Heart right ventricle (tissue), 16 donors: ENCODE data around the gene POM121L2. TPM values are rescaled to one million over a fixed set of nuclear protein-coding genes. Genes with fewer than 3 reads are reported as not detected.

Experiments
- ATAC-seq, 8 donors: fragments of 200-7000 bp; cut with Tn5 transposase; one replicate each; pipeline ENCODE4 v1.9.1; 2020; ENCODE audit warnings: mild to moderate bottlenecking in 8 of 8, moderate library complexity in 8 of 8, moderate number of reproducible peaks in 1 of 8
- DNase-seq, 2 donors: peaks; one replicate each; pipeline ENCODE4 v3.0.0-alpha.2; 2020
- H3K27ac ChIP-seq, 10 donors: fragments of 200-600 bp; sonication (generic) in 2 of 10; one replicate each; pipeline versions ENCODE4 v1.5.0 to v1.8.0; 2020 to 2022; ENCODE audit warnings: mild to moderate bottlenecking in 3 of 10
- H3K27me3 ChIP-seq, 7 donors: fragments of 200-600 bp; one replicate each; pipeline ENCODE4 v1.8.0; 2021 to 2022; ENCODE audit warnings: mild to moderate bottlenecking in 2 of 7
- H3K36me3 ChIP-seq, 9 donors: fragments of 200-600 bp; sonication (generic) in 1 of 9; one replicate each; pipeline versions ENCODE4 v1.5.0 to v1.8.0; 2020 to 2022; ENCODE audit warnings: mild to moderate bottlenecking in 2 of 9
- H3K4me1 ChIP-seq, 9 donors: fragments of 200-600 bp; sonication (generic) in 1 of 9; one replicate each; pipeline versions ENCODE4 v1.5.0 to v1.8.0; 2020 to 2022; ENCODE audit warnings: mild to moderate bottlenecking in 4 of 9
- H3K4me3 ChIP-seq, 10 donors: fragments of 200-600 bp; sonication (generic) in 2 of 10; one replicate each; pipeline versions ENCODE4 v1.5.0 to v1.8.0; 2020 to 2022; ENCODE audit warnings: mild to moderate bottlenecking in 7 of 10, moderate library complexity in 2 of 10
- H3K9me3 ChIP-seq, 11 donors: fragments of 200-600 bp in 10 of 11; sonication (generic) in 2 of 11; one replicate each; pipeline versions ENCODE4 v1.5.0 to v1.8.0; 2013 to 2022; ENCODE audit warnings: mild to moderate bottlenecking in 2 of 11, control low read depth in 1 of 11, moderate library complexity in 1 of 11
- WGBS, 2 donors: extraction: QIAGEN DNeasy Blood & Tissue Kit; methylation state at CpG; one replicate each; pipeline ENCODE4 v1.1.7; 2013; ENCODE audit warnings: inconsistent platforms in 1 of 2; 5-methylcytosine and 5-hydroxymethylcytosine counted together
- intact Hi-C, 10 donors: fragments of 100-400 bp; cut with DNase I; formaldehyde crosslinking; loops; one replicate each; pipeline versions ENCODE4 v1.11.1 to v1.14.2; 2022
- polyA plus RNA-seq, 2 donors: library from polyadenylated mRNA; stranded (reverse); fragments of 200-250 nt; gene quantifications; one replicate each; pipeline ENCODE4 v1.2.3, GENCODE V29; 2013
- total RNA-seq, 10 donors: library from RNA; stranded (reverse); fragmentation: NEBNext Ultra II Directional in 3 of 10; extraction: Animal tissue kit (Norgen Biotek cat#: 25700) in 3 of 10; gene quantifications; one replicate each; pipeline versions ENCODE4 v1.2.1 to v1.2.4, GENCODE V29; 2021 to 2023
- TF ChIP-seq, protein P1 (sequence below), 9 donors: fragments of 200-600 bp; sonication (generic) in 2 of 9; IDR thresholded peaks; one replicate each; pipeline versions ENCODE4 v1.5.0 to v1.8.0; 2021 to 2022; ENCODE audit warnings: antibody characterized with exemption in 9 of 9, mild to moderate bottlenecking in 5 of 9, moderate library complexity in 1 of 9
- donor health status: Arrhythmogenic right ventricular cardiomyopathy.
- donor health status: ischemic (EF 13 %, LVEDD 7.1; RV severe dilation, severe dysfunction).
- donor health status: healthy with polysubstance abuse.
- donor health status: DM: no; HTN: yes; CAD: no.
- donor health status: DM: no; HTN: no; CAD: no.
- donor health status: ischemic (EF 25% LVEDD 6.9; RV normal size, moderate dysfunction).
- donor health status: ischemic (EF 25% LVEDD 5.7; RV mildly dilated, moderate dysfunction).
- donor health status: healthy.
- donor health status: DM: yes; HTN: yes; CAD: no.
- donor health status: Ischemic cardiomyopathy.
- donor health status: ischemic (EF 35%, LVEDD 5.7; RV mildly dilated, moderate dysfunction).
- donor health status: nonischemic (EF 11% LVEDD 7.7; RV severe dilation, severe dysfunction).
- donor health status: DM: yes; HTN: yes; CAD: no.
- donor health status: PGD.
- donor health status: ischemic (EF 29% LVEDD 5.4; RV normal size, mild dysfunction).
- donor health status: nonischemic (EF 23%, LVEDD 6.1; RV moderate dilation, normal function).

Gene POM121L2
- total and polyA plus RNA-seq, 12 donors, result not detected

DNA sequence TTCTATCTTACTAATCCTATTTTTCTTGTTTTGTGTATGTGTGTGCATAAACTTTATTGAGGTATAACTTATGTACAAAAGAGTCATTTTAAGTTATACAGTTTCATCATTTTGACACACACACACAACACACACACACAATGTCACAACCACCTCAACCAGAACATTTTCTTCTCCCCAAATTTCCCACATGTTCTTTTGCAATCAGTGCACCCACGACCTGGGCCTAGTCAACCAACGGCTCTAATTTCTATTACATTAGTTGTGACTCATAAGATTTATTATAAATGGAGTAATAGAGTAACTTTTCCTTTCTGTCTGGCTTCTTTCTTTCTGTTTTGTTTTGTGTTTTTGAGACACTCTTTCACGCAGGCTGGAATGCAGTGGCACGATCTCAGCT, 9.8 kb upstream of the POM121L2 start:
- intact Hi-C loops, result no loop called here
- 85% methylated on average over 4 of the region's 4 CpGs for WGBS, 2 donors
- no peak for ATAC-seq

DNA sequence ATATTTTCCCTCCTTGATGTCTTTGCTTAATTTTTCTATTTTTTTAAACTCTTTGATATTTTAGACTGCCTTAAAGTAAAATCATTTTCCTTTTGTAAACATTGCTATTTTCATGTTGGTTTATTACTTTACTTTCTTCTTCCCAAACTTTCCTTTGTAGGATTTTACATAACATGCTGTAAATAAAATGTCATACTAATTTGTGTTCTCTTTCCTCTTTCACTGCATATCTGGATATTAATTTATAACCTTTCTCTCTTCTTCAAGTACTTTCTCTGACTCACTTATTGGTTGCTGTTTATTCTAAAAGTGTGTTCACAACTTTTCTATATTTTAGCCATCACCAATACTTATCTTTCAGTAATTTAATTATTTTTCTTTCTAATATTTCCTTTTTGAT, 9.3 kb upstream of the POM121L2 start:
- H3K27me3 ChIP-seq, result peaks cover 0 to 56% (median 29%) of the 10 kb centered on the region in 7 donors
- no peak for DNase-seq

More for the DNA sequence above, 9.8 kb upstream of the POM121L2 start:
- TF ChIP-seq, protein P1, sequence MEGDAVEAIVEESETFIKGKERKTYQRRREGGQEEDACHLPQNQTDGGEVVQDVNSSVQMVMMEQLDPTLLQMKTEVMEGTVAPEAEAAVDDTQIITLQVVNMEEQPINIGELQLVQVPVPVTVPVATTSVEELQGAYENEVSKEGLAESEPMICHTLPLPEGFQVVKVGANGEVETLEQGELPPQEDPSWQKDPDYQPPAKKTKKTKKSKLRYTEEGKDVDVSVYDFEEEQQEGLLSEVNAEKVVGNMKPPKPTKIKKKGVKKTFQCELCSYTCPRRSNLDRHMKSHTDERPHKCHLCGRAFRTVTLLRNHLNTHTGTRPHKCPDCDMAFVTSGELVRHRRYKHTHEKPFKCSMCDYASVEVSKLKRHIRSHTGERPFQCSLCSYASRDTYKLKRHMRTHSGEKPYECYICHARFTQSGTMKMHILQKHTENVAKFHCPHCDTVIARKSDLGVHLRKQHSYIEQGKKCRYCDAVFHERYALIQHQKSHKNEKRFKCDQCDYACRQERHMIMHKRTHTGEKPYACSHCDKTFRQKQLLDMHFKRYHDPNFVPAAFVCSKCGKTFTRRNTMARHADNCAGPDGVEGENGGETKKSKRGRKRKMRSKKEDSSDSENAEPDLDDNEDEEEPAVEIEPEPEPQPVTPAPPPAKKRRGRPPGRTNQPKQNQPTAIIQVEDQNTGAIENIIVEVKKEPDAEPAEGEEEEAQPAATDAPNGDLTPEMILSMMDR (IDR thresholded peaks at IDR 0.05), result no peak
- H3K27ac ChIP-seq, result no peak overlapping the region
- H3K9me3 ChIP-seq, result no peaks in the 10 kb centered on the region
- no peaks in the 10 kb centered on the region for H3K36me3 ChIP-seq
- no peak for DNase-seq
- H3K4me1 ChIP-seq, result no peaks in the 10 kb centered on the region
- H3K27me3 ChIP-seq, result peaks cover 0 to 55% (median 29%) of the 10 kb centered on the region in 7 donors
- H3K4me3 ChIP-seq, result no peak overlapping the region

DNA sequence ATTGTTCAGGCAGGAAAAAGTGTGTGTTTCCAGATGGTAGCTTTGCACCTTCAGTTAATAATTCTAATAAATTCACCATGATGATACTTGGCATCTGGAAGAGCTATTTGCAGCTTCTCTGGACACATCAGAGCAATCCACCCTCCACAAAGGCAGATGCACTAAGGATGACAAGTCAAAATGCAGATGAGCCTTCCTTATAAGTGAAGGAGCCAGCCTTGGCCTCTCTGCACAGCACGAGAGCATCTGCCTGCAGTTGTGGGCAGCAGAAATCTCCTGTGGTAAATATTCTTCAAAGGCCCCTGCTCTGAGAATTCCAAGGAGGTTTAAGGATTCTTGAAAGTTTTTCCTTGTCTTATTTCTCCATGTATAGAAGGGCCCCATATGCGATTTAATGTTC, 6.9 kb upstream of the POM121L2 start:
- Histone ChIP-seq H3K27ac (no peak overlapping the region), H3K27me3 (peaks cover 0 to 57% (median 30%) of the 10 kb centered on the region in 7 donors), H3K4me1 (no peaks in the 10 kb centered on the region), H3K4me3 (no peak overlapping the region), H3K36me3 (no peaks in the 10 kb centered on the region), H3K9me3 (peaks cover 0 to 2% (median 0%) of the 10 kb centered on the region in 11 donors)
- intact Hi-C loops, result no loop called here
- no peak for DNase-seq
- no peak for ATAC-seq
- WGBS, 2 donors, result 50 to 55% methylated on average over 2 of the region's 2 CpGs
- TF ChIP-seq, protein P1 (IDR thresholded peaks at IDR 0.05), result no peak

More for the DNA sequence above, 9.3 kb upstream of the POM121L2 start:
- Histone ChIP-seq H3K36me3 (no peaks in the 10 kb centered on the region), H3K4me3 (no peak overlapping the region), H3K4me1 (no peaks in the 10 kb centered on the region), H3K9me3 (no peaks in the 10 kb centered on the region), H3K27ac (no peak overlapping the region)
- ATAC-seq, result no peak
- TF ChIP-seq, protein P1 (IDR thresholded peaks at IDR 0.05), result no peak
- intact Hi-C loops, result no loop called here

DNA sequence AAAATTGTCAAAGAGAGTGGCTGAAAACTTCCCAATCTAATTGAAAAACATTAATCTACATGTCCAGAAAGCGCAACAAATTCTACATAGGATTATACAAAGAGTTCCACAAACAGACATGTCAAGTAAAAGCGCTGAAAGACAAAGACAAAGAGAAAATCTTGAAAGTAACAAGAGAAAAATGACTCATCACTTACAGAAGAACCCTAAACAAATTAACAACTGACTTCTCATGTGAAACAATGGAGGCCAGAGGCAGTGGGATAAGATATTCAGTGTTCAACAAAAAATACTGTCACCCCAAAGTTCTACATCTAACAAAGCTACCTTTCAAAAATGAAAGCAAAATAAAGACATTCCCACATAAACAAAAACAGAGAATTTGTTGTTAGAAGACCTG, 2.0 kb upstream of the POM121L2 start:
- peaks cover 0 to 2% (median 0%) of the 10 kb centered on the region in 11 donors for H3K9me3 ChIP-seq
- intact Hi-C loops, result no loop called here
- H3K4me1 ChIP-seq, result peaks cover 0 to 13% (median 11%) of the 10 kb centered on the region in 9 donors
- no peak for DNase-seq
- peaks cover 10 to 82% (median 70%) of the 10 kb centered on the region in 7 donors for H3K27me3 ChIP-seq
- H3K27ac ChIP-seq, result no peak overlapping the region
- no peaks in the 10 kb centered on the region for H3K36me3 ChIP-seq
- ATAC-seq, result no peak
- no peak overlapping the region for H3K4me3 ChIP-seq
- TF ChIP-seq, protein P1 (IDR thresholded peaks at IDR 0.05), result no peak
- WGBS, 2 donors, result 72 to 78% methylated on average over 2 of the region's 2 CpGs
